ENCODE results near the gene XRCC5. TPM values are rescaled to one million over a fixed set of nuclear protein-coding genes. Genes with fewer than 3 reads are reported as not detected.
A peak's percentile ranks its signal among the peaks of the same experiment; 100 is the strongest.

XRCC5 gene
- total and polyA plus RNA-seq, 2 of the 8 experiments (the other 6 are each of a cell fraction or from before 2014, with no cell fraction given): 308 to 644 TPM

DNA sequence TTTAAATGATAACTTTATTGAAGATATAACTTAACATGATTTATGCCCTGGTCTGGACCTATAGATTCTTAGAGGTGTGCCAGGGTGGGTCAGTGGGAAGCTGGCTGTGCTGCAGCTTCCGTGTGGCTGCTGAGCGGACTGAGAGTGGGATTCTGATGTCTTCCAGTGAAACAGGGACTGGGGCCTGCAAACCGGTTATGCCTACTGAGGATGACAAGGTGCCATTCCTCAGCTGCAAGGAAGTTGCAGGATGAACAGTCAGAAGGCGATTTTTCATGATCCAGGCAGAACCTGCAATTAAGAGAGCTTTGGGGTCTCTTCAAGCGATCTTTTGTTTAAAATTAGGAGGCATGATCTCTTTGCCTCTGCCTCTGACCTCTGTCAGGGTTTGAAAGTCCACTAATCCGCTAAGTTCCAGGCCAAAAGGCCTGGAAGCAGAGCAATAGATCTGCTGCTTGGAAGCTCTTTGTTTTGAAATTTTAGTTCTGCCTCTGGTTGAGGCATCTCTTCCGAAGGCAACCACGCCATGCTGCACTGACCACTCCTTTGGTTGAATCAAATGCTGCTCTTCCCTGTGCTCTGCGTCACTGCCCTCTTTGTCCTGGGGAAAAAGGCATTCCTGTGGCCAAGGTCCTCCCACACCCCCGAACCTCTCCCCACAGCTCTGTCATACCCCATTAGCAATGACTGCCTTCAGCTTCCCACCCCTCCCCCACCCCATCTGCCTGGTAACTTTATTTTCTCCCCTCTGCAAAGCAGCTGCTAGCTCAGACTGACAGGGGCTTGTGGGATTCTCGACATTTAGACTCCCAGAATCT lies 25.5 kb upstream of the XRCC5 start:
- H2BK15ac ChIP-seq (ENCODE audit: low read length): peak overlapping the region; percentile 34
- H3K27me3 ChIP-seq (replicated peaks in 1 of 4; ENCODE audit: control insufficient read depth in 3 of 4, extremely low read depth in 1 of 4, insufficient read depth in 3 of 4, low read length in 3 of 4): no peaks in the 10 kb centered on the region
- peak overlapping the region; percentile 13 for H4K91ac ChIP-seq (replicated peaks; ENCODE audit: insufficient read length, low read length)
- H3K4me2 ChIP-seq (ENCODE audit: insufficient read depth in 1 of 2, low read depth in 2 of 2, low read length in 2 of 2): peak overlapping the region; percentile 64 to 93
- no peak overlapping the region for H3K23ac ChIP-seq (ENCODE audit: insufficient read length)
- no peaks in the 10 kb centered on the region for H3K36me3 ChIP-seq (ENCODE audit: control insufficient read depth in 2 of 4, insufficient read depth in 4 of 4, low read length in 3 of 4)
- no peak overlapping the region for H2AFZ ChIP-seq (ENCODE audit: low read length)
- H3K18ac ChIP-seq (ENCODE audit: extremely low read depth, low read length): no peak overlapping the region
- H3K79me2 ChIP-seq (ENCODE audit: control insufficient read depth in 1 of 2, insufficient read depth in 2 of 2, low read length in 2 of 2): peaks cover 0 to 16% of the 10 kb centered on the region in 2 experiments; a peak in 1 of 4 replicates
- peak overlapping the region; percentile 48; the same call in 1 of the 2 replicates for H3K27ac ChIP-seq (ENCODE audit: low read depth, low read length)
- H3K4me3 ChIP-seq (ENCODE audit: extremely low read depth in 1 of 4, insufficient read depth in 2 of 4, low read depth in 3 of 4, low read length in 4 of 4): peak overlapping the region in 3 of 4 experiments; percentile 11 to 41 (median 11); a peak in 3 of 8 replicates
- FAIRE-seq: no peak
- ChIA-PET CTCF (ENCODE audit: partially characterized antibody) (interaction anchor here (0.7 to 3.9 kb wide), 14 partner anchors 8 to 75 kb away, joined by 3 to 18 read pairs (median 4); partner anchors contain the start of gene XRCC5), POLR2A (ENCODE audit: partially characterized antibody) (interaction anchor here (1.1 to 5.6 kb wide), 9 partner anchors 9 to 416 kb away, joined by 4 to 73 read pairs (median 10); partner anchors contain the start of gene XRCC5)
- H3K23me2 ChIP-seq (ENCODE audit: low read depth, low read length): peaks cover 7% of the 10 kb centered on the region
- no peak overlapping the region for H4K8ac ChIP-seq (ENCODE audit: extremely low read depth, insufficient read depth, low read length)
- 0 out of 2 replicates have a peak overlapping the region, but pooled peaks have one; percentile 29 for H2BK5ac ChIP-seq (ENCODE audit: low read depth, low read length)
- WGBS, 2 experiments (ENCODE audit: extremely low coverage in 1 of 2, insufficient coverage in 1 of 2, insufficient read length in 1 of 2, insufficient replicate concordance in 2 of 2, low coverage in 1 of 2, low lambda C conversion rate in 2 of 2, missing lambda C conversion rate in 1 of 2): 64% methylated on average over 11 of the region's 11 CpGs; no CpG with 5 or more reads in 1 of the 2 experiments
- peaks cover 3 to 15% (median 14%) of the 10 kb centered on the region in 4 experiments; a peak in 5 of 7 replicates for H3K4me1 ChIP-seq (replicated peaks in 1 of 4; ENCODE audit: control insufficient read depth in 3 of 4, insufficient read depth in 4 of 4, low read length in 3 of 4)
- H4K5ac ChIP-seq (ENCODE audit: insufficient read length, low read depth, low read length): no peak overlapping the region
- no peak overlapping the region for H2BK120ac ChIP-seq (replicated peaks; ENCODE audit: low read depth, low read length)
- no peak overlapping the region for H2BK20ac ChIP-seq (ENCODE audit: low read length)
- no peak overlapping the region for H3K4ac ChIP-seq (replicated peaks; ENCODE audit: insufficient read length, low read depth, low read length)
- no peaks in the 10 kb centered on the region for H3K9me3 ChIP-seq (ENCODE audit: insufficient read depth in 2 of 2, low read depth in 1 of 2, low read length in 1 of 2)
- peak overlapping the region; percentile 27; the same call in 1 of the 2 replicates for H2BK12ac ChIP-seq (ENCODE audit: low read depth, low read length)
- DNase-seq (ENCODE audit: low read depth in 1 of 2, low spot score in 2 of 2): no peak
- H3K56ac ChIP-seq (replicated peaks; ENCODE audit: insufficient read length, low read depth, low read length): no peak overlapping the region
- H3K9ac ChIP-seq (replicated peaks in 1 of 4; ENCODE audit: extremely low read depth in 1 of 4, low read depth in 3 of 4, low read length in 3 of 4): peak overlapping the region in 1 of 4 experiments; percentile 26; a peak in 2 of 7 replicates
- peaks cover 0 to 1% of the 10 kb centered on the region in 2 experiments for H4K20me1 ChIP-seq (replicated peaks in 1 of 2; ENCODE audit: control insufficient read depth in 1 of 2, insufficient read depth in 2 of 2, low read length in 2 of 2)
- H3K14ac ChIP-seq (ENCODE audit: insufficient read length): no peak overlapping the region
- no peak overlapping the region for H2AK5ac ChIP-seq (ENCODE audit: low read depth, low read length)
- no peaks in the 10 kb centered on the region; the same call in 1 of the 2 replicates for H3K79me1 ChIP-seq (ENCODE audit: low read depth, low read length)
- TF ChIP-seq, protein P1, sequence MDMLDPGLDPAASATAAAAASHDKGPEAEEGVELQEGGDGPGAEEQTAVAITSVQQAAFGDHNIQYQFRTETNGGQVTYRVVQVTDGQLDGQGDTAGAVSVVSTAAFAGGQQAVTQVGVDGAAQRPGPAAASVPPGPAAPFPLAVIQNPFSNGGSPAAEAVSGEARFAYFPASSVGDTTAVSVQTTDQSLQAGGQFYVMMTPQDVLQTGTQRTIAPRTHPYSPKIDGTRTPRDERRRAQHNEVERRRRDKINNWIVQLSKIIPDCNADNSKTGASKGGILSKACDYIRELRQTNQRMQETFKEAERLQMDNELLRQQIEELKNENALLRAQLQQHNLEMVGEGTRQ (IDR thresholded peaks at IDR 0.05; ENCODE audit: low read length): no peak
- TF ChIP-seq POLR2A (IDR thresholded peaks at IDR 0.05; ENCODE audit: control extremely low read depth in 1 of 2, low read depth in 2 of 2, low read length in 2 of 2) (peak in 1 of 2 experiments; percentile 51; a peak in 2 of 3 replicates), ASH2L (IDR thresholded peaks at IDR 0.05; ENCODE audit: low read length) (peak; percentile 61), SIN3A (conservative IDR thresholded peaks at IDR 0.05 in 1 of 2, IDR thresholded peaks at IDR 0.05 in 1 of 2; ENCODE audit: low read depth in 1 of 2, low read length in 2 of 2) (peak in 1 of 2 experiments; percentile 67; a peak in 1 of 4 replicates), POLR2AphosphoS5 (IDR thresholded peaks at IDR 0.05; ENCODE audit: low read depth, low read length) (no peak), TEAD4 (IDR thresholded peaks at IDR 0.05; ENCODE audit: low read depth, low read length) (peak; percentile 31; the same call in 1 of the 2 replicates), RBBP5 (IDR thresholded peaks at IDR 0.05; ENCODE audit: borderline replicate concordance, low read depth, low read length) (0 out of 2 replicates have a peak, but pooled peaks have one; percentile 38), TAF1 (IDR thresholded peaks at IDR 0.05; ENCODE audit: low read depth, low read length) (peak; percentile 46; the same call in 1 of the 2 replicates), RNF2 (IDR thresholded peaks at IDR 0.05; ENCODE audit: borderline replicate concordance, low read depth, low read length, missing control alignments, poor library complexity, severe bottlenecking) (no peak)

Data from H1 (cell line).